ENCODE measurements around the gene PRR4. TPM values are rescaled to one million over a fixed set of nuclear protein-coding genes. Genes with fewer than 3 reads are reported as not detected.

PRR4 gene
- total RNA-seq = 100 to 1,000 TPM in 1 of 4 donors, 1 to 10 TPM in 3; 1.6 to 344 (median 2.5) TPM

DNA sequence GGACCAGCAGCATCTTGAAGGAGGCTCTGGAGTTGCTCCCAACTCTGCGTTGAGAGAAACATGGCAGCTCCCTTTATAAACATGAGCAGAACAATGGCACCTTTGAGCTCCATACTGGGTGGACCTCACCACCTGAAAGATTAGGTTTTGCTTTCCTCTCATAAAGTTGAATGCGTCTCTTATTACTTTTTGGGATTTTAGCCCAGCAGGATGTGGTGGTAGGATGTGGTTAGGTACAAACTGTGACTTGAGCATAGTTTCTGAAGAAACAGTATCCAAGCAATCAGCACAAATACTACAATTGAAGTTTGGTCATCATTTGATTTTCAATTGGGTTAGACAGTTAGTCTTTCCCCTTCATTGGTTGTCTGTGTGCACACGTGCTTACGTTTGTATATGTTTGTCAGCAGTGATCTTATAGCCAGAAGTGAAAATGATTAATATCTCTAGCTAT is at the start of gene PRR4:
Gene PRR4 (minus strand): TSS at position 51 of the 454 bp plus-strand sequence. CDS start 38 bp downstream, at position 13.
- ATAC-seq = no peak
- Histone ChIP-seq H3K27ac (no peak within 1 kb of the TSS), H3K36me3 (peaks cover 0 to 30% of the 10 kb centered on the region in 2 donors), H3K27me3 (no peaks in the 10 kb centered on the region), H3K9me3 (no peaks in the 10 kb centered on the region), H3K4me1 (no peaks in the 10 kb centered on the region), H3K4me3 (no peak within 1 kb of the TSS)
- 83 to 87% methylated on average over 3 of the region's 4 CpGs for WGBS, 2 donors (ENCODE audit: low coverage in 1 of 2)
- TF ChIP-seq POLR2AphosphoS5 (IDR thresholded peaks at IDR 0.05) = no peak

- H3K9me3 ChIP-seq = no peaks in the 10 kb centered on the region
- no peak for ATAC-seq
- H3K4me3 ChIP-seq = no peak overlapping the region
- H3K4me1 ChIP-seq = no peaks in the 10 kb centered on the region
- WGBS, 2 donors (ENCODE audit: low coverage in 1 of 2) = 94% methylated on average over 4 to 5 of the region's 5 CpGs
- no peak overlapping the region for H3K27ac ChIP-seq
- TF ChIP-seq EP300 (IDR thresholded peaks at IDR 0.05) (no peak), POLR2A (IDR thresholded peaks at IDR 0.05) (no peak), POLR2AphosphoS5 (IDR thresholded peaks at IDR 0.05) (no peak)
- TF ChIP-seq, protein P1, sequence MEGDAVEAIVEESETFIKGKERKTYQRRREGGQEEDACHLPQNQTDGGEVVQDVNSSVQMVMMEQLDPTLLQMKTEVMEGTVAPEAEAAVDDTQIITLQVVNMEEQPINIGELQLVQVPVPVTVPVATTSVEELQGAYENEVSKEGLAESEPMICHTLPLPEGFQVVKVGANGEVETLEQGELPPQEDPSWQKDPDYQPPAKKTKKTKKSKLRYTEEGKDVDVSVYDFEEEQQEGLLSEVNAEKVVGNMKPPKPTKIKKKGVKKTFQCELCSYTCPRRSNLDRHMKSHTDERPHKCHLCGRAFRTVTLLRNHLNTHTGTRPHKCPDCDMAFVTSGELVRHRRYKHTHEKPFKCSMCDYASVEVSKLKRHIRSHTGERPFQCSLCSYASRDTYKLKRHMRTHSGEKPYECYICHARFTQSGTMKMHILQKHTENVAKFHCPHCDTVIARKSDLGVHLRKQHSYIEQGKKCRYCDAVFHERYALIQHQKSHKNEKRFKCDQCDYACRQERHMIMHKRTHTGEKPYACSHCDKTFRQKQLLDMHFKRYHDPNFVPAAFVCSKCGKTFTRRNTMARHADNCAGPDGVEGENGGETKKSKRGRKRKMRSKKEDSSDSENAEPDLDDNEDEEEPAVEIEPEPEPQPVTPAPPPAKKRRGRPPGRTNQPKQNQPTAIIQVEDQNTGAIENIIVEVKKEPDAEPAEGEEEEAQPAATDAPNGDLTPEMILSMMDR (IDR thresholded peaks at IDR 0.05) = no peak
- no peaks in the 10 kb centered on the region for H3K27me3 ChIP-seq
- H3K36me3 ChIP-seq = peaks cover 0 to 2% of the 10 kb centered on the region in 2 donors
These were observed 47.6 kb upstream of the PRR4 start for GRCh38 chr12:10896854-10897253.

DNA sequence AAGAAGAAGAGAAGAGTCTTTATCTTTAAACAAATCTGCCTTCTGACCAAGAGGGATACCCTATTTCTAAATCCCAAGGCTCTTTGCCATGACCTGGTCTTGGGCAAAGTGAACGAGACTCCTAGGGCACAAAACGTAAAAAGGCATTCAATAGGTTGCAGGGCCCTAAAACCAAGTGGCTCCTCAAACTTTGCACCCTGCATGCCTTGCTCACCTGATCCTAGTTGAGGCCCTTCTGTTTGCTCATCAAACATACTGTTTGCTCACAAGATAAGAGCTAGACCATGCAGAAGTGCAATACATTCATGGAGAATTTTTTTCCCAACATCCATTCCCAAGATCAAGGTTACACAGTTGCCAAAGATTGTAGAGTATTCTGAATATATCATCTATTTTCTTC is 42.7 kb upstream of the PRR4 start:
- peaks cover 0 to 10% of the 10 kb centered on the region in 2 donors for H3K36me3 ChIP-seq
- WGBS, 2 donors (ENCODE audit: low coverage in 1 of 2) = 90 to 100% methylated on average over 2 of the region's 2 CpGs
- ATAC-seq = no peak
- no peaks in the 10 kb centered on the region for H3K4me1 ChIP-seq
- no peak overlapping the region for H3K27ac ChIP-seq
- H3K9me3 ChIP-seq = no peaks in the 10 kb centered on the region
- TF ChIP-seq EP300 (IDR thresholded peaks at IDR 0.05) (no peak), POLR2A (IDR thresholded peaks at IDR 0.05) (no peak), POLR2AphosphoS5 (IDR thresholded peaks at IDR 0.05) (no peak)
- TF ChIP-seq, protein P1 (IDR thresholded peaks at IDR 0.05) = no peak
- H3K27me3 ChIP-seq = no peaks in the 10 kb centered on the region
- no peak overlapping the region for H3K4me3 ChIP-seq

DNA sequence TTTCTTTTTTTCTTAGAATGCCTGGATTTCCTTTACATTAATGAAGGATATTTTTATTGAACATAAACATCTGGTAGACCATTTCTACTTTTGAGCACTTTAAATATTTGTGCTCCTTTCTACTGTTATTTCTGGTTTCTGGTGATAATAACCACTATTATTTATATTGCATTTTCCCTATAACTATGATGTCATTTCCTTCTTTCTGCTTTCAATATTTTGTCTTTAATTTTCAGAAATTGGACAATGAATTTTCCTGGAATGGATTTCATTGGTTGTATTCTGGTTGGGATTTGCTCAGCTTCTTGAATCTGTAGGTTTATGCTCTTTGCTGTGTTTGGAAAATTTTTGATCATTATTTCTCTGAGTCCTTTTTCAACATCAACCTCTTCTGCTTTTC is 40.0 kb upstream of the PRR4 start:
- H3K4me1 ChIP-seq = no peaks in the 10 kb centered on the region
- H3K27ac ChIP-seq = no peak overlapping the region
- no peaks in the 10 kb centered on the region for H3K27me3 ChIP-seq
- H3K4me3 ChIP-seq = no peak overlapping the region
- peaks cover 0 to 10% of the 10 kb centered on the region in 2 donors for H3K36me3 ChIP-seq
- ATAC-seq = no peak
- TF ChIP-seq EP300 (IDR thresholded peaks at IDR 0.05) (no peak), POLR2AphosphoS5 (IDR thresholded peaks at IDR 0.05) (no peak), POLR2A (IDR thresholded peaks at IDR 0.05) (no peak)
- TF ChIP-seq, protein P1 (IDR thresholded peaks at IDR 0.05) = no peak
- no peaks in the 10 kb centered on the region for H3K9me3 ChIP-seq

DNA sequence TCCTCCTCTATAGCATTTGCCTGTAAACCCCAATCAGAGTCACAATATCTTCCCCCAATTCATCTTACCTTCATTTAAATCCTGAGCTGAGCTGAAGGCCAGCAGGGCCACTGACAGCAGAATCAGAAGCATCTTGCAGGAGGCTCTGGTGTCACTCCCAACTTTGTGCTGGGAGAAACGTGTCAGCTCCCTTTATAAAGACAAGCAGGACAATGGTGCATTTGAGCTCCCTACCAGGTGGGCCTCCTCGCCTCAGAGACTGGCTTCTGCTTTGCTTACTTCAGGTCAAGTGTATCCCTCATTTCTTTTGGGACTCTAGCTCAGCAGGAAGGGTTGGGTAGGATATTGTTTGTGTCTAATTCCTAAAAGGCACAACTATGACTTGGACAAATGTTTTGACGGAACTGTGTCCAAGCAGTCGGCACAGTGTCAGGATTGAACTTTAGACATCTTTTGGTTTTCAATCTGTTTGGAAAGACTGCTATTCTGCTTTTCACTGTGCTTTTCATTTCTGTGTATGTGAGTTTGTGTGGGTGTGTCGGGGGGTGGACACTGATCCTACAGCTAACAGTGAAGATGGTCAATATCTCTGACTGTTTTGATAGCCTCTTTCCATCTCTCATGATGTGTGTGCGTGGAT is 34.9 kb upstream of the PRR4 start, which contains the start of gene PRH1:
Gene PRH1 (minus strand): TSS at position 170 of the 640 bp plus-strand sequence. CDS start 38 bp downstream, at position 132.
- Histone ChIP-seq H3K4me1 (no peaks in the 10 kb centered on the region), H3K4me3 (no peak within 1 kb of the TSS), H3K9me3 (no peaks in the 10 kb centered on the region), H3K27ac (no peak within 1 kb of the TSS), H3K27me3 (no peaks in the 10 kb centered on the region), H3K36me3 (peaks cover 0 to 17% of the 10 kb centered on the region in 2 donors)
- 81 to 92% methylated on average over 2 to 3 of the region's 6 CpGs for WGBS, 2 donors (ENCODE audit: low coverage in 1 of 2)
- ATAC-seq = no peak
- TF ChIP-seq POLR2AphosphoS5 (IDR thresholded peaks at IDR 0.05) = no peak
- TF ChIP-seq, protein P1 (IDR thresholded peaks at IDR 0.05) = no peak
- no peak for TF ChIP-seq POLR2A (IDR thresholded peaks at IDR 0.05)
- TF ChIP-seq EP300 (IDR thresholded peaks at IDR 0.05) = no peak
